Tibial nerve (tissue), 3 donors: ENCODE results near the gene TH.

ENCODE experiments used
- EP300 ChIP-seq, 2 donors: sonication (generic); formaldehyde crosslinking; IDR thresholded peaks; one replicate each; pipeline ENCODE4 v1.6.1; 2017; ENCODE audit warnings: antibody characterized with exemption in 2 of 2, mild to moderate bottlenecking in 1 of 2
- POLR2A ChIP-seq, 2 donors: fragments of 450-650 bp; IDR thresholded peaks; one replicate each; pipeline ENCODE4 v1.6.1; 2017; ENCODE audit warnings: antibody characterized with exemption in 2 of 2, mild to moderate bottlenecking in 2 of 2, moderate library complexity in 2 of 2

DNA sequence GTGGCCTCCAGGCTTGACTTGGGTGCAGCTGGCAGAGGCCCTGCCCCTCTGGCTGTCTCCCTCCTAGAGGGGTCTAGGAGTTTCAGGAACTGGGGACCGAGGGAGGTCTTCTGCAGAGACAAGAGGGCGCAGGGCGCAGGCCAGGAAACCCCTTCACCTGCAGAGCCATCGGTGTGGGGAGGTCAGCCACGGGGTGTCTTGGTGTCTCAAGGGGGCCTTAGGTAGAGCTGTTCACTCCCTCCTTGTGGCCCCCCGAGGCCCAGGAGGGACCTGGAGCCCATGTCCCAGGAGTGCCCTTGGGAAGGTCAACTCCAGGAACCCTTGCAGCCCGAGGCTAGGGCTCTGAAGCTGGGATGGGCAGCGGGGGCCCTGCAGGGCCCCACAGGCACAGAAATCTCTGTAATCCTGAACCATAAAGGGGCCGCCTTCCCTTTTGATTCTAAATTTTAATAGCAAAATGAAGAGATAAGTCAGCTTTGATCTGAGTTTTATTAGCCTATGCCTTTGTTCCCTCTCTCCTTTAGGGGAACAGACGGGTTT is 31.4 kb upstream of the TH start:
- TF ChIP-seq EP300 (IDR thresholded peaks at IDR 0.05) = no peak
- no peak for TF ChIP-seq POLR2A (IDR thresholded peaks at IDR 0.05)
